ENCODE measurements around the gene DCTN2.
A peak's percentile ranks its signal among the peaks of the same experiment; 100 is the strongest.
"Not testable (repeated sequence)": the region's sequence is repeated elsewhere in the genome, so short reads cannot be mapped to it uniquely, and the experiment has no call there.

The DCTN2 gene

DNA sequence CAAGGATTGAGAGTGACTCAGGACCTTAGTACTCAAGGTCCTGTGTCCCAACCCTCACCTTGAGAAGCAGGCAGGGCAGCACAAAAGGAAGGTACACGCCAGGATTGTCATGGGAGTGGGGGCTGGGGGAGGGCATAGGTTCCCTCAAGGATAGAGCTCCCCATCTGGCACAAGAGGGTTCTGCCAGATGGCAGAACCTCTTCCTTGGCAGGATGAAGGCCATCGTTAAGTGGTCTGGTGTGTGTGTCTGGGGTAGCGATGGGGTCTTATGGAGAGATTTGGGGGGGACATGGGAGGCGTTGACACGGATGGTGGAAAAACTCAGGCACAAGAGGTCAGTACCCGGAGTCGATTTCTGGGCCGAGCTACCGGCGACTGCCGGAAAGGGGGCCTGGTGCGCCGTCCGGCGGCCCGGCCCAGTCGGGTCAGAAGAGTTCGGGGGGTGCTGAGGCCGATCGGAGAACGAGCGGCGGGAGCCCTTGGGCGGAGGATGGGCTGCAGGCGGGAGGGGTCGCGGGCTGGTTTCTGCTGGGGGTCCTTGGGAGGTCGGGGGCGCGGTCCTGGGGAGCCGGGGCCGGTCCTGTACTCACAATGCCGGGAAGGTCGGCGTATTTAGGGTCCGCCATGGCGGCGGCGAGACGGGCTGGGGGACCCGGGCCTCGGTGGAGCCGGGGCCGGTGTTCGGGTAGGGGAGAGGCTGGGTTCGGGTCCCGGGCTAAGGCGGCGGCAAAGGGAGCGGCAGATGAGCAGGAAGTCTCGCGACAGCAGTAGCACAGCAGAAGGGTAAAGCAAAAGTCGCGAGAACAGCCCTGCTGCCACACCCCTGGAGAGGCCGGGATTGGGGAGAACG is at the start of gene DCTN2:
Gene DCTN2, minus strand, starts transcription at position 755 of the 850 bp plus-strand sequence. Its CDS starts 129 bp downstream, at position 626.
- H3K9ac ChIP-seq (ENCODE audit: low read depth, low read length) = peak within 1 kb of the TSS; percentile 95
- H3K9me3 ChIP-seq (ENCODE audit: insufficient read depth, low read depth, low read length) = no peaks in the 10 kb centered on the region
- H3K36me3 ChIP-seq (ENCODE audit: insufficient read depth, low read depth, low read length) = peaks cover 14% of the 10 kb centered on the region; the same call in 1 of the 2 replicates
- peaks cover 31% of the 10 kb centered on the region for H3K27me3 ChIP-seq (ENCODE audit: insufficient read depth, low read length)
- H3K4me3 ChIP-seq (ENCODE audit: low read length) = peak within 1 kb of the TSS; percentile 97
- H3K27ac ChIP-seq (ENCODE audit: low read length) = peak within 1 kb of the TSS; percentile 86
- H3K4me1 ChIP-seq (ENCODE audit: insufficient read depth, low read length) = peaks cover 18% of the 10 kb centered on the region

DNA sequence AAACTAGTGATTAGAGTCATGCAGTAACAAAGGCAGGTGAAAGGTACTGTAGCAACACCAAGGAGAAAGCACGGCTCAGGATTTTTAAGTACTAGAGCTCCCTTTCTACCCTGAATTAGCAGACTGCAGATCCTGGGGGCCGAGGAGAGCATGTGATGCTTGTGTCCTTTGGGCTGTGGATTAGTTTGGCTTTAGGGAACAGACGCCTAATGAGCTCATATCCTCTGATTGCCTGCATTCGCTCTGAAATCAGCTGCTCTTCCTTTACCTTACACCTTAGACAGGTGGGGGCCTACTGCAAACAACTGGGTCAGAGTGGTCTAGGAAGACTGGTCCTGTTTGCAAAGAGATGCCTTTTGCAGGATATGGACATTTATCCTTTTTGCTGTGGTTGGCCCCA is 46.2 kb upstream of the DCTN2 start:
- Histone ChIP-seq H3K36me3 (ENCODE audit: insufficient read depth, low read depth, low read length) (peaks cover 32% of the 10 kb centered on the region), H3K27ac (ENCODE audit: low read length) (no peak overlapping the region), H3K9ac (ENCODE audit: low read depth, low read length) (no peak overlapping the region), H3K4me3 (ENCODE audit: low read length) (no peak overlapping the region), H3K4me1 (ENCODE audit: insufficient read depth, low read length) (0 out of 2 replicates have a peak, but pooled peaks cover 5% of the 10 kb centered on the region), H3K27me3 (ENCODE audit: insufficient read depth, low read length) (peaks cover 10% of the 10 kb centered on the region), H3K9me3 (ENCODE audit: insufficient read depth, low read depth, low read length) (no peaks in the 10 kb centered on the region)

DNA sequence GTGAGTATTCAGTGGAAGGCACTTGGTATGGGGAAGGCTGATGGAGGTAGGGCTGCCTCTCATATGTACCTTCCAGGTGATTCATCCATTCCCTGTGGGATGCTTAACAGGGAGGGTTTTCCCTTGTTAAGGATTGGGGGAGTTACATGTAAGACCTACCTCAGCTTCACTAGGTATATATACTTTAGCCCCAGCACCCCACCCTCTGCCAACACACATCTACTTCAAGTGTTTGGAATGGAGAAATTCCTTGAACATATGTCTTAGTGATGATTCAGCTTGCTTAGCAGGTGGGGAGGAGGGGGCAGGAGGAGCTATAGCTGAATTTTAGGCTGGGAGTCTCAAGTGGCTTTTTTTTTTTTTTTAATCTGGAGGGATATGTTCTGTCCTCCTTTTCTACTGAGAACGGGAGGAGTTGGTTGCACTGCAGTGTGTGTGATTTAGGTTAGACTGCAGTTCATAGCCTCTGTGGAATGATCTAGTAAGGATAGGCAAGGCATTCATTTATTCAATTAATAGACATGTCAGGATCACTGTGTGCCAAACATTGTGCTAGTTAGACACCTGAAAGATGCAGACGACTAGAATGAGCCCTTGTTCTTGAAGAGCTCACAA is 45.7 kb upstream of the DCTN2 start:
- H3K36me3 ChIP-seq (ENCODE audit: insufficient read depth, low read depth, low read length) = peaks cover 31% of the 10 kb centered on the region
- H3K9me3 ChIP-seq (ENCODE audit: insufficient read depth, low read depth, low read length) = no peaks in the 10 kb centered on the region
- peaks cover 15% of the 10 kb centered on the region for H3K27me3 ChIP-seq (ENCODE audit: insufficient read depth, low read length)
- H3K9ac ChIP-seq (ENCODE audit: low read depth, low read length) = peak overlapping the region; percentile 85; the same call in 1 of the 2 replicates
- H3K4me1 ChIP-seq (ENCODE audit: insufficient read depth, low read length) = 0 out of 2 replicates have a peak, but pooled peaks cover 5% of the 10 kb centered on the region
- H3K4me3 ChIP-seq (ENCODE audit: low read length) = peak overlapping the region; percentile 93; the same call in 1 of the 2 replicates
- no peak overlapping the region for H3K27ac ChIP-seq (ENCODE audit: low read length)

DNA sequence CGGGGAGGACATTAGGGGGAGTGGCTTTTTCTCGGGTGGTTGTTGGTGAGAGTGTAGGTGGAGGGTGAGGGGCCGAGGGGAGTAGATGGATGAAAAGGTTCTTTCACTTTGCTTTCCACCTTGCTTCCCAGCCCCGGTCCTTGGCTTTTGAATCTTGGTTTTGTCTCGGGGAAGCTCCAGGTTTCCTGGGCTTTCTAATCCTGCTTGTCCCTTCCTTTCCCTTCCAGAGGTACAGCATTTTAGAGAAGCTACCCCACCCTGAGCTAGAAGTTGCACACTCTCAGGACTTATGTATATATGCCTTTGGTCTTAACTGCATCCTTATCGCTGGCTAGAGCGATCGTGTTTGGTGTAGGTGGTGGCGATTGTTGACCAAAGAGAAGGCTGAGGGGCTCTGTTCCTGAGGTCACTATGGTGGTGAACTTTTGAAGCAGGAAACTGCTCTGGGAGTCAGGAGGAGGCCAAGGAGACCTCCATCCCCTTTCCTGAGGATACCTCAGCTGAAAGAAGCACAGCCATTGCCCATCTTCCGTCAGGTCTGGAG is 44.9 kb upstream of the DCTN2 start:
- H3K27ac ChIP-seq (ENCODE audit: low read length) = no peak overlapping the region
- peak overlapping the region; percentile 85 for H3K9ac ChIP-seq (ENCODE audit: low read depth, low read length)
- H3K4me3 ChIP-seq (ENCODE audit: low read length) = peak overlapping the region; percentile 93
- H3K9me3 ChIP-seq (ENCODE audit: insufficient read depth, low read depth, low read length) = no peaks in the 10 kb centered on the region
- 0 out of 2 replicates have a peak, but pooled peaks cover 5% of the 10 kb centered on the region for H3K4me1 ChIP-seq (ENCODE audit: insufficient read depth, low read length)
- H3K27me3 ChIP-seq (ENCODE audit: insufficient read depth, low read length) = peaks cover 16% of the 10 kb centered on the region
- peaks cover 24% of the 10 kb centered on the region for H3K36me3 ChIP-seq (ENCODE audit: insufficient read depth, low read depth, low read length)

DNA sequence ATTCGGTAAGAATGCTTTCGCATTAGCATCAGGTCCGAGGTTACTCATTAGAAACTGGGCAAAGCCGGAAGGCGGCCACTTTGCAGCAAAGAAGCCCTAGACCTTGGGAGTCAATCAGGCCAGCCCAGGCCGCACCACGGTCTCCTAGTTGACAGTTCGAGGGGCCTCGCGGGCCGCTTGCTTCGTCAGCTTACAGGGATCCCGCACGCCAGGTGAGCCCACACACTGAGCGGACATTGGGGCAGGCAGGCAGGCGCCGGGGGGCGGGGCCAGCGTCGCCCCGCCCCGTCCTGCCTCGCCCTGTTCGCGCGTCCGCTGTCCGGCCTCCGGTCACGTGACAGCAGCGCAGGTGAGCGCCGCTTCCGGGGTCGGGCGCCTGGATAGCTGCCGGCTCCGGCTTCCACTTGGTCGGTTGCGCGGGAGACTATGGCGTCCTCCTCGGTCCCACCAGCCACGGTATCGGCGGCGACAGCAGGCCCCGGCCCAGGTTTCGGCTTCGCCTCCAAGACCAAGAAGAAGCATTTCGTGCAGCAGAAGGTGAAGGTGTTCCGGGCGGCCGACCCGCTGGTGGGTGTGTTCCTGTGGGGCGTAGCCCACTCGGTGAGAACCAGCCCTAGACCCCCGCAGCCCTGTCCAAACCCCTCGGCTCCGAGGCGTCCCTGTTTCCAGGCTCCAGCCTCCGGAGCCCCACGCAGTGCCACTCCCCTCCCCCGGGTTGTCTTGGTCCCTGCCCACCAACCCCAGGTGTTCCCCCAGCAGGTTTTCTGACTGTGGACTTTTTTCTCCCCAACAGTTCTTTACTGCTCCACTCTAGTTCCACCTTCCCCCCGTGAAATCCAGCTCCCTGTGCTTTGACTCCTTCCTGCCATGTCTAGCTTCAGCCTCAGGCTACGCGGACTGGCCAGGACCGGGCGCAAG is 44.1 kb upstream of the DCTN2 start, which contains the start of gene PIP4K2C:
Gene PIP4K2C, plus strand, starts transcription at position 329 of the 918 bp plus-strand sequence. Its CDS starts 98 bp downstream, at position 427.
- Histone ChIP-seq H3K9ac (ENCODE audit: low read depth, low read length) (peak within 1 kb of the TSS; percentile 85), H3K27me3 (ENCODE audit: insufficient read depth, low read length) (peaks cover 16% of the 10 kb centered on the region), H3K9me3 (ENCODE audit: insufficient read depth, low read depth, low read length) (no peaks in the 10 kb centered on the region), H3K36me3 (ENCODE audit: insufficient read depth, low read depth, low read length) (peaks cover 19% of the 10 kb centered on the region), H3K4me3 (ENCODE audit: low read length) (peak within 1 kb of the TSS; percentile 93), H3K4me1 (ENCODE audit: insufficient read depth, low read length) (0 out of 2 replicates have a peak, but pooled peaks cover 5% of the 10 kb centered on the region), H3K27ac (ENCODE audit: low read length) (no peak within 1 kb of the TSS)

DNA sequence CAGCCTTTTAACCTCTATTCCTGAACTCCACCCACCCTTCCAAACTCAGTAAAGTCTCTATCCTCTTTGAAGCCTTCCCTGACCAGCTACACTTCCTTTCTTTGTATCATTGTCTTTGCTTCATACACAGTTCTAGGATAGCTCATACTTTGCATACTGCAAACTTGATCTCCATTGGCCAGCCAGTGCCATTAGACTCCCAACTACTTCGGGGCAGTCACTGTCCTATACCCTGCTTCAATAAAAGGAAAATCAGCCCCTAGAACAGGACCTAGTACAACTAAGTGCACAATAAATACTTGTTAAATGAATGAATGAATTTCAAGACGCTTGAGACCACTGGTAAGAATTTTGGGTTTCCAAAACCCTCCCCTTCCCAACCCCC is 43.5 kb upstream of the DCTN2 start:
- H3K27ac ChIP-seq (ENCODE audit: low read length) = no peak overlapping the region
- peaks cover 16% of the 10 kb centered on the region for H3K27me3 ChIP-seq (ENCODE audit: insufficient read depth, low read length)

DNA sequence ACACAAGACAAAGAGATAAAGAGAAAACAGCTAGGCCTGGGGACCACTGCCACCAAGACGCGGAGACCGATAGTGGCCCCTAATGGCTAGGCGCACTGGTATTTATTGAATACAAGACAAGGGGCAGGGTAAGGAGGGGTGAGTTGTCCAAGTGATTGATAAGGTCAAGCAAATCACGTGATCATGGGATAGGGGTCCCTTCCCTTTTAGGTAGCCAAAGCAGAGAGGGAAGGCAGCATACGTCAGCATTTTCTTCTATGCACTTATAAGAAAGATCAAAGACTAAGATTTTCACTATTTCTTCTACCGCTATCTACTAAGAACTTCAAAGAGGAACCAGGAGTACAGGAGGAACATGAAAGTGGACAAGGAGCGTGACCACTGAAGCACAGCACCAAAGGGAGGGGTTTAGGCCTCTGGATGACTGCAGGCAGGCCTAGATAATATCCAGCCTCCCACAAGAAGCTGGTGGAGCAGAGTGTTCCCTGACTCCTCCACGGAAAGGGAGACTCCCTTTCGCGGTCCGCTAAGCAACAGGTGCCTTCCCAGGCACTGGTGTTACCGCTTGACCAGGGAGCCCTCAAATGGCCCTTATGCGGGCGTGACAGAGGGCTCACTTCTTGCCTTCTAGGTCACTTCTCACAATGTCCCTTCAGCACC is 42.1 kb upstream of the DCTN2 start:
- not testable (repeated sequence) for H3K9ac ChIP-seq (ENCODE audit: low read depth, low read length); H3K27ac ChIP-seq (ENCODE audit: low read length); H3K36me3 ChIP-seq (ENCODE audit: insufficient read depth, low read depth, low read length); H3K4me3 ChIP-seq (ENCODE audit: low read length); H3K9me3 ChIP-seq (ENCODE audit: insufficient read depth, low read depth, low read length); H3K4me1 ChIP-seq (ENCODE audit: insufficient read depth, low read length)
- H3K27me3 ChIP-seq (ENCODE audit: insufficient read depth, low read length) = peaks cover 16% of the 10 kb centered on the region

More for the DNA sequence above, 43.5 kb upstream of the DCTN2 start:
- Histone ChIP-seq H3K4me1 (ENCODE audit: insufficient read depth, low read length) (0 out of 2 replicates have a peak, but pooled peaks cover 5% of the 10 kb centered on the region), H3K4me3 (ENCODE audit: low read length) (peak overlapping the region; percentile 93), H3K9ac (ENCODE audit: low read depth, low read length) (peak overlapping the region; percentile 57; the same call in 1 of the 2 replicates), H3K36me3 (ENCODE audit: insufficient read depth, low read depth, low read length) (peaks cover 13% of the 10 kb centered on the region), H3K9me3 (ENCODE audit: insufficient read depth, low read depth, low read length) (no peaks in the 10 kb centered on the region)

DNA sequence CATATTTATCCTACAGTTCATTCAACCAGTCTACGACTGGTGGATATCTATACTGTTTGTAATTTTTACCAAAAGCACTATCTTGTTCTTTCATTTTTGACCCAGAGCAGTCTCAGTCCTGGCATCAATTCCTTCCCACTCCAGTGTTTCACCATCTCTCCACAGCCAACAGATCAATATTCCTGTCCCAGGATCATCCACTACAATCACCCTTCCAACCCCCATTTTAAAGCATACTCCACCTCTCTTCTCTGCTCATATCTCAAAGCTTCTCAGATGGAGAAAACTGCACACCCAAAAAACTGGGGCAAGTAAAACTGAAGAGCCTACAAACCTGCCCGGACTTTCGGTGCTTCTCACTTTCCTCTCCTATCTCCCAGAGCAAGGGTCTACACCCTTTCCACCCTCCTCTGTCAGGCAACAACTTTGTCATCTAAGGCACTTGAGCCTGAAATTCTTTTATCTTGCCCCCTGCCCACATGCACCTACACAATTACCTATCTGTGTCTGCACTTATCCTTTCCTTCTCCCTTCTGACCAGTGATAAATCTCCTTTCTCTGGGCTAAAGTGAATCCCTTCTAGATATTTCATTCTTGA is 39.9 kb upstream of the DCTN2 start:
- Histone ChIP-seq H3K36me3 (ENCODE audit: insufficient read depth, low read depth, low read length) (peaks cover 15% of the 10 kb centered on the region; the same call in 1 of the 2 replicates), H3K4me3 (ENCODE audit: low read length) (no peak overlapping the region), H3K9me3 (ENCODE audit: insufficient read depth, low read depth, low read length) (no peaks in the 10 kb centered on the region), H3K27me3 (ENCODE audit: insufficient read depth, low read length) (peaks cover 15% of the 10 kb centered on the region), H3K9ac (ENCODE audit: low read depth, low read length) (no peak overlapping the region), H3K27ac (ENCODE audit: low read length) (no peak overlapping the region), H3K4me1 (ENCODE audit: insufficient read depth, low read length) (0 out of 2 replicates have a peak, but pooled peaks cover under 1% of the 10 kb centered on the region)

DNA sequence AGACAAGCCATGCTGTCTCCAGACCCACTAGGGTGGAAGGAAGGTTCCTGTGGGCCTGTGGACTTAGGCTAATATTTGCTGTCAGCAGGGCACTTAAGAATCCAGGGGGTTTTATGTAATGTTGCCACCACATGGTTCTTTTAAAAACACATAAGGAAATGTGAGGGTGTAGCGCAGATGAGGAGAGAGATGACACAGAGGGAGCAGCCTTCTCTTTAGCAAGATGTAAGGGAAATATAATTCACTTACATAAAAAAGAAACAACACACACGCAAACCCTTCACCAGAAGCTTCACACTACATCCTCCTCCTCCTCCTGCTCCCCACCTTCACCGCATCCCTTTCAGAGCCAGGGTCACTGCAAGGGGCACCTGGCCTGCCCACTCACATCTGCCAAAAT is 39.1 kb upstream of the DCTN2 start:
- H3K27me3 ChIP-seq (ENCODE audit: insufficient read depth, low read length) = peaks cover 11% of the 10 kb centered on the region
- no peak overlapping the region for H3K9ac ChIP-seq (ENCODE audit: low read depth, low read length)
- H3K4me3 ChIP-seq (ENCODE audit: low read length) = no peak overlapping the region
- no peaks in the 10 kb centered on the region for H3K9me3 ChIP-seq (ENCODE audit: insufficient read depth, low read depth, low read length)
- no peak overlapping the region for H3K27ac ChIP-seq (ENCODE audit: low read length)
- H3K36me3 ChIP-seq (ENCODE audit: insufficient read depth, low read depth, low read length) = peaks cover 23% of the 10 kb centered on the region
- H3K4me1 ChIP-seq (ENCODE audit: insufficient read depth, low read length) = no peaks in the 10 kb centered on the region

DNA sequence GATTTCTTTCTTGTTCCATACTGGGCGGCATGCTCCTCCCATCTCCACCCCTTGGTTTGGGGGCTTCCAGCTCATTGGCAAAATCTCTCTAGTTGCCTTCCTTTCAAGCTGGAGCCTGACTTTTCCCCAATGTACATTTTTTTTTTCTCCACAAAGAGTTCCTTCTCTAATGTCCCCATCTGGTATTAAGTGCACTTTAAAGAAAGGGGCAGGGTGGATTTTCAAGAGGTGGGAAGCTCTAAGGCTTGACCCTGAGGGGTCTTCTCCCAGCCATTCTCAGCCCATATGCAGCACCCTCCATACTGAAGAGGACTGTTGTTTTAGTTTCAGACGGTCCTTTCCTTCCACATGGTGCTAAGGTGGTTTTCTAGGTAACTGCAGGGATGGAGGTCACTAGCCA is 38.2 kb upstream of the DCTN2 start:
- Histone ChIP-seq H3K9me3 (ENCODE audit: insufficient read depth, low read depth, low read length) (no peaks in the 10 kb centered on the region), H3K36me3 (ENCODE audit: insufficient read depth, low read depth, low read length) (peaks cover 33% of the 10 kb centered on the region), H3K27me3 (ENCODE audit: insufficient read depth, low read length) (peaks cover 11% of the 10 kb centered on the region), H3K4me3 (ENCODE audit: low read length) (no peak overlapping the region), H3K9ac (ENCODE audit: low read depth, low read length) (no peak overlapping the region), H3K27ac (ENCODE audit: low read length) (no peak overlapping the region), H3K4me1 (ENCODE audit: insufficient read depth, low read length) (no peaks in the 10 kb centered on the region)

Data from iPS-20b (cell line).